GM18520 (cell line): ENCODE measurements around the gene PODXL2.
"Not testable (repeated sequence)": the region's sequence is repeated elsewhere in the genome, so short reads cannot be mapped to it uniquely, and the experiment has no call there.

Source experiments
- ATAC-seq: cut with Tn5 transposase; IDR thresholded peaks from one replicate; pipeline ENCODE4 v1.9.1; 2021; ENCODE audit not compliant: unreplicated experiment

PODXL2 gene

DNA sequence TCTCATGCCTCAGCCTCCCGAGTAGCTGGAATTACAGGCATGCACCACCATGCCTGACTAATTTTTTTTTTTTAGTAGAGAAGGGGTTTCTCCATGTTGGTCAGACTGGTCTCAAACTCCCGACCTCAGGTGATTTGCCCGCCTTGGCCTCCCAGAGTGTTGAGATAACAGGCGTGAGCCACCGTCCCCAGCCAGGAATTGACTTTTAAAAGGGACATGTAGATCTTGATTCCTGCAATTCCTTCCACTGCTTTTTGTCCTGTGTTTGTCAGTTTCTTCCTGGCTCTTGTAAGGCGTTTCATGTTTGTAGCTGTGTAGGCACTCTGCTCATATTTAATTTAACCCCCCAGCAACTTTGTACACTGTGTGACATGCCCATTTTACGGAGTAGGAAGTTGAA is 23.4 kb upstream of the PODXL2 start:
- ATAC-seq: not testable (repeated sequence)

DNA sequence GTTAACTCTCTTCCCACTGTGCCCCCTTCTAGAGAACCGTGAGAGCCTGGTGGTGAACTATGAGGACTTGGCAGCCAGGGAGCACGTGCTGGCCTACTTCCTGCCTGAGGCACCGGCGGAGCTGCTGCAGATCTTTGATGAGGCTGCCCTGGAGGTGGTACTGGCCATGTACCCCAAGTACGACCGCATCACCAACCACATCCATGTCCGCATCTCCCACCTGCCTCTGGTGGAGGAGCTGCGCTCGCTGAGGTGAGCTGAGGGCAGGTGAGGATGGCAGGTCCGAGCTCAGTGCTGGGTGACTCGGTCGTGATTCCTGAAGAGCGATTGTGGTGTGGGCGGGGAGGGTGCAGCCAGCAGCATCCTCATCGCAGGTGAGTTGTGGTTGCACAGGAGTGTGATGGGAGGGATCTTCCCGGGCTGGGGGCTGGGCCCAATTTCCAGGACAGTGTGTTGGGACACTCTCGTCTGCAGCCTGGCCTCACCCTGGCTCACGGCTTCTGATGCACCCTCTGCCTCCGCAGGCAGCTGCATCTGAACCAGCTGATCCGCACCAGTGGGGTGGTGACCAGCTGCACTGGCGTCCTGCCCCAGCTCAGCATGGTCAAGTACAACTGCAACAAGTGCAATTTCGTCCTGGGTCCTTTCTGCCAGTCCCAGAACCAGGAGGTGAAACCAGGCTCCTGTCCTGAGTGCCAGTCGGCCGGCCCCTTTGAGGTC is 22.7 kb upstream of the PODXL2 start:
- ATAC-seq: no peak

DNA sequence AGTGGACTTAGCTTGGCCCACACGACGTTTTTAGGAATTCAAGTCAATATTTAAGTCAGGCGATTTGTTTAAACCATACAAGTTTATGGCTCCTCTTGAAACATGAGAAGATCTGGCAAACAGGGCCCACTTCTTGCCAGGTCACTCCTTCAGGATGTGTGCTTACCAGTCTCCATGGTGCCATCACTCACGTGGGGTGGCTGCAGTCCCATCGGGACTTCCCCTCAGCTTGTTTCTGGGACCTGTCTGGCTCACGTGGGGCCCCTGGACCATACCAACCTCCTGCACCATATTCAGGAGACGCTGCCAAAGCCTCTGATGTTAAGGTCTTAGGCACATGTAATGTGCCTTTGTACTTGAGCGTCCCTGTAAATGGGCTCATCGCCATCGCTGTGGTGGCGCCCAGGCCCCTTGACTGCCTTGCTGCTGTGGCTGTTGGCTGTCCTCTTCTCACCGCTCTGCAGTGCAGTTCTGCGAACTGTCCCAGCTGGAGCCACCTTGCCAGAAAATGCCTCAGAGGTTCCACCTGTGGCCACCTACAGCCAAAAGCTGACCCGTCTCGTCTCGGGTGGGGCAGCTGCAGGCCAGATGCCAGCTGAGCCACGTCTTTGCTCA is 21.9 kb upstream of the PODXL2 start:
- ATAC-seq: no peak

DNA sequence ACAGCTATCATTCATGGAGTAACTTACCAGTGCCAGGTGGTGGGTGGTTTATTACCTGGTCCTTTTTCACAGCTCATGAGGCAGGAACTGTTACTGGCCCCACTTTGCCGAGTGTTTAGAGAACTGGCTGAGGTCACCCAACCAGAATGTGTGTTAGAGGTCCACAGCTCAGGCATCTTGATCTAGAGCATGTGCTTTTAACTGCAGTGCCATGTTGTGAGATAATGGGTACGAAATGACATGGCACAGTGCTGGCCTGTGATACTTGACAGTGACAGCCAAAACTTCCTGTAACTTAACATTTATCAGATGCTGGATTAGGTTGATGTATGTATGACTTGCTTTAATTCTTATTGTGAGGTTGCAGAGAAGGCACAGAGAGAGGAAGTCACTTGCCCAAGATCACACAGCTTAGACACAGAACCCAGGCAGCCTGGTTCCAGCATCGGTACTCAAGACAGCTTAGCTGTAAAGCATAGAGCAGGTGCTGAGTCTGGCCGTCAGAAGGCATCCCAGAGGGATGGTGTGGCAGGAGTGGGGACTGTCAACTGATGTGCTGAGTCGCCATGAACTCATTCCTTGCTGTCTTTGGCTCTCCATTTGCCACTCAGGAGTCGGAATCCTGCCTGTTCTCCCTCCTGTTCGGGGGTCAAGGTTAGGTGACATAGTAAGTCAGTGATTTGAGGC is 21.2 kb upstream of the PODXL2 start:
- no peak for ATAC-seq

DNA sequence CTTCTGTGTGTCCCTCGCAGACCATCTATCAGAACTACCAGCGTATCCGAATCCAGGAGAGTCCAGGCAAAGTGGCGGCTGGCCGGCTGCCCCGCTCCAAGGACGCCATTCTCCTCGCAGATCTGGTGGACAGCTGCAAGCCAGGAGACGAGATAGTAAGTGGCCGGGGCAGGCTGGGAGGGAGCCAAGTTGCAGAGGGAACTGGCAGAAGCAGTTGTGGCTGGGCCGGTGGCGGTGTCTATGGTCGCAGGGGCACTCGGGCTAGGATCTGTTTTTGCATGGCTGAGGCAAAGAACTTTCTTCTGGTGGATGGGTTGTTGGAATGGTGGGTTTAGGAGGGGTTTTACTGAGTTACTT is 20.6 kb upstream of the PODXL2 start:
- no peak for ATAC-seq

DNA sequence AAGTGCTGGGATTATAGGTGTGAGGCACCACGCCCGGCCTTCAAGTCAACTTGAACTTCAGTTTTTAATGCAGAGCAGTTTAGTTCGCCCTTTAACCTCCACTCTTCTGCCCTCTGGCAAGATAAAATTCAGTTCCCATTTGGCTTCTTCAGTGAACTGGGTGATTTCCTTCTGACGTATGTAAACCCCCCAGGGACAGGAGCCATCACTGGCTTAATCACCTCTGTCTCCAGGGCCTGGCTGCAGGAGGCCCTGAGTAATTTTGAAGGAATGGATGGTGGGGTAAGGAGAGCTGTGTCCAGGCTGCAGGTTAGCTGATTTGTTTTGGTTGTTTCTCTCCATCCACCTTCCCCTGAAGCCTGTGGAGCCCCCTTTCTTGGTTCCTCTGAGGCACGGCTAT is 18.9 kb upstream of the PODXL2 start:
- no peak for ATAC-seq

DNA sequence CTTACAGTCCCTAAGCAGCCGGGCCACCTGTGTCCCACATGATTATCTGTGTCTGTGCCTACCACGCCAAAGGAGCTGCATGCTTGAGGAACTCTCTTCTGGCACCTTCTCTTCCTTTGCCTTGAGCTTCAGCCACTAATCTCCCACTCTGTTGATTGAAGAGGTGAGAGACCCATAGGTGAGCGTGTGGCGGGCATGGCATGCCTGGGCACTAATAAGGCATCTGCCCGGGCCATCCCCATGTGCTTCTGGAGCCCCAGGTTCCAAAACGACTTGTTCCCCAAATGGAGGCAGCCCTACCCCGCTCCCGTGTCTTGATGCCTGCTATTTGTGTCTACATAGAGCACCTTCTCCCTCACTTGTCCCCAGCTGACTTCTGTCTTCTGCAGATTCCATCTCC is 17.7 kb upstream of the PODXL2 start:
- ATAC-seq: no peak

DNA sequence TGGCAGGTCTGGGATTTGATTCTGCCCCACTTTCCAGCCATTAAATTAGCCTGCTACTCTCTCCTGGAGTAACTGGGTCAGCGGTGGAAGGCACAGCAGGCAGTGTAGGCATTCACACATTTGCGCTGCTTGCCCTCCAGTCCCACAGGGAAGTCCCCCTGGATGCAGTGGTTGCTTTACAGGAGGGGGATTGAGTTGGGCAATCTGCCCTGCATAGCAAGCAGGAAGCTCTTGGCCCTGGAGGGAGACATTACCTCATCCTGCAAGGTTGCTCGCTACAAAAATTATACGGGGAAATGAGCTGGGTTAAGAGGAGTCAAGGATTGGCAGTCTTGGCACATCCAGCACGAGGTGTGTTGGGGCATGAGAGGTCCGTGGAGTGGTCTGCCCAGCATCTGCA is 16.0 kb upstream of the PODXL2 start:
- no peak for ATAC-seq

DNA sequence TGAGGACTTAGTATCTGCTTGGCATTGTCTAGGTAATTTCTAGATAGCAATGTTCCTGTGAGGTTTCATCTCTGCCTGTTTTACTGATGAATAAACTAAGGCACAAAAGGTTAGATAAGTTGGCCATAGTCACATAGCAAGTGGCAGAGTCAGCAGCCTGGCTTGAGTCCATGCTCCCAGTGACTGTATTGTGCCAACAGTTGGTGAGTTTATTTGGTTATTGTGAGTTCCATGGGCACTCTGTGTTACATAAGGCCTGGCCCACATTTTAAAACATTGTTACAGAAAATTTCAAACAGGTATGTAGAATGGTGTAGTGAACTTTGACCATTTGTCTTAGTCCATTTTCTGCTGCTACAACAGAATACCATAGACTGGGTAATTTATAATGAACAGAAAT is 15.6 kb upstream of the PODXL2 start:
- ATAC-seq: no peak

DNA sequence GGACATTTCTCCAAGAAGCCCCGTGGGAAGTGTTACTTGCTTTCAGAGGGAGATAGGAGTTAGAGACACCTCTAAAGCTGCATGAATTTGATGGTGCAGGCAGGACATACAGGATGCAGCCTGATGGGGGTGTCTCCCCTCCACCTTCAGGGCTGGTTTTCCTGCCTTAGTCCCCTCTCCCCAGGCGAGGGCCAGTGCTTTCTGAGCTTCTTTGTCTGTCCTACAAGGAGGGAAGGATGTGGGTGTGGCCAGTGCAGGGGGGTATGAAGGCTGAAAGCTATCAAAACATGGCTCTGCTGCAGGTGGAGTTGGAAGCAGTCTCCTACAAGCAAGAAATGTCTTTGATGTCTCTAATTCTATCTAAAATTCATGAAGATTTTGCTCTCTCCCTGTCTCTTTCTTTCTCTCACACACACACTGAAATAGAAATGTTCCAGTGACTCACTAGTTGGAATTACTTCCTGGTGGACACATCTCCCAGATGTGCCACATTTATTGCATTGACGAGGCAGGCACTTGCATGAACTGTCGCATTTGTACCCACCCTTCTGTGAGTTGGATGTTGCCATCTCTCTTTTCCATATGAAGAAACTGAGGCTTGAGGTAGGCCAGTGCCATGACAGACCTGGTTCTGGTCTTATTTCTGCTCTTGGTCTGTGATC is 13.9 kb upstream of the PODXL2 start:
- ATAC-seq: no peak

DNA sequence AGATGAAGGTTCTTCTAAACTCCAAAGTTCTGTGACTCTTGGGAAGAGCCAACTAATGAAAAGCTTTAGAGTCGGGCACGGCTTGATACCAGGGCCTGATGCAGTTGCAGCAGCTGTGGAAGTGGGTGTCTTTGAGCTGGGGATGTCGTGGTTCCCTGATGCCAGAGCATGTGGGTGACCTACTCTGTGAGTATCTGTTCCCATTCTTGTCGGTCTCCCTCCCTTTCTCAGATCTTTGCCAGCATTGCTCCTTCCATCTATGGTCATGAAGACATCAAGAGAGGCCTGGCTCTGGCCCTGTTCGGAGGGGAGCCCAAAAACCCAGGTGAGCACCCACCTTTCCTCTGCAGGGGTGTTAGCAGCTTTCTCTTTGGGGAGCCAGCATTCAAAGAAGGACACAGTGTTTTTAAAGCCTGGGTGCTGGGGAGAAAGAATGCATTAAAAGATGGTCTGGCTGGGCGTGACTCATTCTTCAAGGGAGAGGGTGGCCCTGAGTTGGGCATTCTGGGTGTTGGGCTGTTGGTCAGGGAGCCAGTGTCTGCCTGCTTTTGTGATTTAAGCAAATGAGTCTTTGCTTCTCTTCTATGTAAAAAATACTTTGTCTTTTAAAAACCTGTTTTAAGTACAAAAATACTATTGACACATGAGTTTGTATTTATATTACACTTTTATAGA is 13.2 kb upstream of the PODXL2 start:
- ATAC-seq: no peak

DNA sequence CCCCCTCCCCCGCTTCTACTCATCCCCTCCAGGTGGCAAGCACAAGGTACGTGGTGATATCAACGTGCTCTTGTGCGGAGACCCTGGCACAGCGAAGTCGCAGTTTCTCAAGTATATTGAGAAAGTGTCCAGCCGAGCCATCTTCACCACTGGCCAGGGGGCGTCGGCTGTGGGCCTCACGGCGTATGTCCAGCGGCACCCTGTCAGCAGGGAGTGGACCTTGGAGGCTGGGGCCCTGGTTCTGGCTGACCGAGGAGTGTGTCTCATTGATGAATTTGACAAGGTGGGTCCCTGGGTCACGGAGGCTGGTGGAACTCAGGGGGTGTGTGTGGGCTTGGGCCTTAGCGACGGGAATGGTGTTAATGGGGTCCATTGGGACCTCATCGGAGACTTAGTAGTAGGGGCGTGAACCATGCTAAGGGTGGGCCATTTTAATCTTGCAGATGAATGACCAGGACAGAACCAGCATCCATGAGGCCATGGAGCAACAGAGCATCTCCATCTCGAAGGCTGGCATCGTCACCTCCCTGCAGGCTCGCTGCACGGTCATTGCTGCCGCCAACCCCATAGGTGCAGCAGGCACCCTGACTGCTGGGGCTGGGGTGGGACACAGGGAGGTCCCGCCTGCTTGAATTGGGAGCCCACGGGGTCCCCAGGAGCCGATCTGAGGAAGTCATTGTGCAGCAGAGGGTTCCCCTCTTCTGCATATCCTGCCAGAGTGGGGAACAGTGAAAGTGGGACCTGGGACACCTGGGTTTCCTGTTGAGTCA is 12.0 kb upstream of the PODXL2 start:
- ATAC-seq: no peak

DNA sequence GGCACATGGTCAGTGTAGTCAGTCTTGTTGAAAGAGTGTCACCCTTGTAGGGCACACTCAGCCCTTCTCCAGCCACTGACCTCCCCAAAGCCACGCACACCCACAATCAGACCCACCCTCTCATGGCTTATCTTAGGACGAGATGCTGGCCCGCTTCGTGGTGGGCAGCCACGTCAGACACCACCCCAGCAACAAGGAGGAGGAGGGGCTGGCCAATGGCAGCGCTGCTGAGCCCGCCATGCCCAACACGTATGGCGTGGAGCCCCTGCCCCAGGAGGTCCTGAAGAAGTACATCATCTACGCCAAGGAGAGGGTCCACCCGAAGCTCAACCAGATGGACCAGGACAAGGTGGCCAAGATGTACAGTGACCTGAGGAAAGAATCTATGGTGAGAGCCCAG is 10.1 kb upstream of the PODXL2 start:
- ATAC-seq: no peak

DNA sequence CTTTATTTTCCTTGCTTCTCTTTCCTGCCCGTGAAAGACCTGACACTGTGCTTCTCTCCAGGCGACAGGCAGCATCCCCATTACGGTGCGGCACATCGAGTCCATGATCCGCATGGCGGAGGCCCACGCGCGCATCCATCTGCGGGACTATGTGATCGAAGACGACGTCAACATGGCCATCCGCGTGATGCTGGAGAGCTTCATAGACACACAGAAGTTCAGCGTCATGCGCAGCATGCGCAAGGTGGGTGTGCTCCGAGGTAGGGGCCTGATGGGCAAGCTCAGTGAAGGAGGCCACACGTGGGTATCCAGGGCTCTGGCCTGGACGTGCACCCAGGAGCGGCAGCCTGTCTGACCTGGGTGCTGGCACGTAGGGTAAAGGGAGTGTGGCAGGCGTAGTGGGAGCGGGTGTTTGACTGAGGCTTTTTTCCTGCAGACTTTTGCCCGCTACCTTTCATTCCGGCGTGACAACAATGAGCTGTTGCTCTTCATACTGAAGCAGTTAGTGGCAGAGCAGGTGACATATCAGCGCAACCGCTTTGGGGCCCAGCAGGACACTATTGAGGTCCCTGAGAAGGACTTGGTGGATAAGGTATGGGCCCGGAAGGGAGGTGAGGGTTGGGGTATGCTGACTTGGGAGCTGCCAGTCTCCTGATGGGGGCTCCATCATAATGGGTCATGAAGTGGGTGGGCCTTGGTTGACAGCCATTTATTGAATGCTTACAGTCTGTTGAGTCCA is 8.2 kb upstream of the PODXL2 start:
- no peak for ATAC-seq

DNA sequence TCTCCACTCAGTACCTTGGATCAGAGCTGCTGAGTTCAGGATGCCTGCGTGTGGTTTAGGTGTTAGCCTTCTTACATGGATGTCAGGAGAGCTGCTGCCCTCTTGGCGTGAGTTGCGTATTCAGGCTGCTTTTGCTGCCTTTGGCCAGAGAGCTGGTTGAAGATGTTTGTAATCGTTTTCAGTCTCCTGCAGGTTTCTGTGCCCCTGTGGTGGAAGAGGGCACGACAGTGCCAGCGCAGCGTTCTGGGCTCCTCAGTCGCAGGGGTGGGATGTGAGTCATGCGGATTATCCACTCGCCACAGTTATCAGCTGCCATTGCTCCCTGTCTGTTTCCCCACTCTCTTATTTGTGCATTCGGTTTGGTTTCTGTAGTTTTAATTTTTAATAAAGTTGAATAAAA is 7.0 kb upstream of the PODXL2 start:
- ATAC-seq: no peak

DNA sequence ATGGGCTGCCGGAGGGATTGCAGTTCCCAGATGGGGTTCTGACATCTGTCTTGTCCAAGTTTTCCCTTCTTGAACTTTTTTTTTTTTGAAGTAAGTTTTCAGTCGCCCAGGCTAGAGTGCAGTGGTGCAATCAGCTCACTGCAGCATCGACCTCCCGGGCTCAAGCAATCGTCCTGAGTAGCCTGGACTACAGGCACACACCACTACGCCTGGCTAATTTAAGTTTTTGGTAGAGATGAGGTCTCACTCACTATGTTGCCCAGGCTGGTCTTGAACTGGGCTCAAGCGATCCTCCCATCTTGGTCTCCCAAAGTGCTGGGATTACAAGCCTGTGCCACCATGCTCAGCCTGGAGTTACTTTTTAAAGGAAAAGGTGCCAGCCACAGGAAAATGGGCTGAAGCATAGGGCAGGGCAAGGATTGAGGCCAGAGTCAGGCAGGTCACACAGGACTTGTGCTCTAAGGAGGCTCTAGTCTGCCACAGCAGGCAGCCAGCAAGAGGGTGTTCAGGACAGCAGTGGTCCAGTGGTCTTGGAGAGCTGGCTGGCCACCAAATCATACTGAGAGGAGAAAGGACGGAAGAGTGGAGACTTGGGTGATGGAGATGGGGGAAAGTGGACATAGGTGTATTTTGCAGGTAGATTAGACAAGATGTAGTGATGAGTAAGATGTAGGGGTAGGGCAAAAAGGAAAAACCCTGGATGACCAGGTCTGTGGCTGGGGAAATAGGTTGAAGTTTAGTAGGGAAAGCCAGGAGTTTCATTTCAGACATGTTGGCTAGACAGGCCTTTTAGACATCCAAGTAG is 6.0 kb upstream of the PODXL2 start:
- ATAC-seq: no peak

DNA sequence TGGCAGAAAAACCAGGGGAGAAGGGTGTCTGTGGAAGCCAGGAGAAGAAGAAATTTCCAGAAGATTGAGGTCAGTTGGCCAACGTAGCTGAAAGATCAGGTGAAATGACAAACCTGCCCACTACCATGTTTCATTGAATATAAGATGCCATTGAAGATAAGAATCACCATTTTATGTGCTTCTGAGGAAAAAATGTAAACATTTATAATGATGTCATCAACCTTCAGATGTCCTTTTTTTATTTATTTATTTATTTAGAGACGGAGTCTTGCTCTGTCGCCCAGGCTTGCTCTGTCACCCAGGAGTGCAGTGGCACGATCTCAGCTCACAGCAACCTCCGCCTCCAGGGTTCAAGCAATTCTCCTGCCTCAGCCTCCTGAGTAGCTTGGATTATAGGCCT is 4.9 kb upstream of the PODXL2 start:
- no peak for ATAC-seq

DNA sequence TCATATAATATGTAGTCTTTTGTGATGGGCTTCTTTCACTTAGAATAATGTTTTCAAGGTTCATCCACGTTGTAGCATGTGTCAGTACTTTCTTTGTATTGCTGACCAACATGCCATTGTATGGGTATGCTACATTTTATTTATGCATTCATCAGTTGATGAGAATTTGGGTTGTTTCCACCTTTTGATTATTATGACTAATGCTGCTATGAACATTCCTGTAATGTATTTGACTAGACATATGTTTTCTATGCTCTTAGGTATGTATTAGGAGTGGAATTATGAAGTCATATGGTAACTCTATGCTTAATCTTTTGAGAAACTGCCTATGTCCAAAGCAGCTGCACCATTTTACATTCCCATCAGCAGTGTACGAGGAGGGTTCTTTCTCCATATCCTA is 3.2 kb upstream of the PODXL2 start:
- no peak for ATAC-seq

DNA sequence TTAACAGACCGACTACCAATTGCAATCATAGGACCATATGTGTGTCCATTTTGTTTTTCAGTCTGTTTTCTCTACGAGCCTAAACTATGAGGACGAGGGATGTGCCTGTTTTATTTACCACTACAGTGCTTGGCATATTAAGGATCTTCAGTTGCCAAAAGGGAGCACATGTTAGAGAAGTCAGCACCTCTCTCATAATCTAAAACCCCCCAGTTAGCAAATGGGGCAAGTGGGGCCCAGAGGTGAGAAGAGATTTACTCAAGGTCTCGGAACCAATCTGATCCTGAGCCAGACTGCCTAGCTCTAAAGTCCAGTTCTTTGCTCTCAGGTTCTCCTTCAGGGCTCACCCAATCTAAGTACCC is 578 bp upstream of the PODXL2 start:
- ATAC-seq: no peak
